Osteoblast (primary cell): ENCODE measurements around the gene RTP5. TPM values are rescaled to one million over a fixed set of nuclear protein-coding genes. Genes with fewer than 3 reads are reported as not detected.

Experiments used
- DNase-seq: peaks from one replicate; pipeline ENCODE4 v3.0.0; 2011; ENCODE audit warnings: low spot score, mixed read lengths; ENCODE audit not compliant: insufficient read length; ENCODE audit errors: missing footprints
- H2AFZ ChIP-seq: 2 replicates; pipeline ENCODE4 v1.6.0; 2011; ENCODE audit warnings: mild to moderate bottlenecking, low read length
- H3K27ac ChIP-seq: 2 replicates; pipeline ENCODE4 v1.5.1; 2011; ENCODE audit warnings: mild to moderate bottlenecking, low read depth, low read length, moderate library complexity
- H3K27me3 ChIP-seq: 2 replicates; pipeline ENCODE4 v1.6.0; 2012; ENCODE audit warnings: mild to moderate bottlenecking, control low read depth, inconsistent platforms, low read length, moderate library complexity; ENCODE audit not compliant: insufficient read depth
- H3K36me3 ChIP-seq: 2 replicates; pipeline ENCODE4 v1.5.1; 2011; ENCODE audit warnings: mild to moderate bottlenecking, low read length, control low read depth, moderate library complexity; ENCODE audit not compliant: insufficient read depth
- H3K4me1 ChIP-seq: 2 replicates; pipeline ENCODE4 v1.5.1; 2011; ENCODE audit warnings: mild to moderate bottlenecking, low read length, control low read depth, moderate library complexity; ENCODE audit not compliant: insufficient read depth
- H3K4me2 ChIP-seq: 2 replicates; pipeline ENCODE4 v1.6.0; 2011; ENCODE audit warnings: mild to moderate bottlenecking, low read length; ENCODE audit not compliant: insufficient read depth
- H3K4me3 ChIP-seq: fragments of 200-600 bp; sonication (generic); 3 replicates; pipeline ENCODE4 v1.5.1; 2012; ENCODE audit warnings: mild to moderate bottlenecking, low read length, inconsistent platforms; ENCODE audit not compliant: insufficient read depth
- H3K79me2 ChIP-seq: 2 replicates; pipeline ENCODE4 v1.6.0; 2012; ENCODE audit warnings: mild to moderate bottlenecking, low read length, control low read depth, inconsistent platforms; ENCODE audit not compliant: insufficient read depth
- H3K9me3 ChIP-seq: 2 replicates; pipeline ENCODE4 v1.5.1; 2011; ENCODE audit warnings: low read depth, low read length, control low read depth
- H4K20me1 ChIP-seq: 2 replicates; pipeline ENCODE4 v1.6.0; 2012; ENCODE audit warnings: mild to moderate bottlenecking, low read length, control low read depth; ENCODE audit not compliant: insufficient read depth
- total RNA-seq: library from RNA; depleted of rRNA; stranded (reverse); fragments of >200 nt; gene quantifications from 2 replicates; pipeline ENCODE4 v1.2.3, GENCODE V29; 2012
- TF ChIP-seq, protein P1 (sequence below): IDR thresholded peaks from 2 replicates; pipeline ENCODE4 v1.5.1; 2011; ENCODE audit warnings: mild to moderate bottlenecking, low read depth, low read length, moderate library complexity; ENCODE audit errors: extremely low read depth

The RTP5 gene
- total RNA-seq, 1 donor = not detected

DNA sequence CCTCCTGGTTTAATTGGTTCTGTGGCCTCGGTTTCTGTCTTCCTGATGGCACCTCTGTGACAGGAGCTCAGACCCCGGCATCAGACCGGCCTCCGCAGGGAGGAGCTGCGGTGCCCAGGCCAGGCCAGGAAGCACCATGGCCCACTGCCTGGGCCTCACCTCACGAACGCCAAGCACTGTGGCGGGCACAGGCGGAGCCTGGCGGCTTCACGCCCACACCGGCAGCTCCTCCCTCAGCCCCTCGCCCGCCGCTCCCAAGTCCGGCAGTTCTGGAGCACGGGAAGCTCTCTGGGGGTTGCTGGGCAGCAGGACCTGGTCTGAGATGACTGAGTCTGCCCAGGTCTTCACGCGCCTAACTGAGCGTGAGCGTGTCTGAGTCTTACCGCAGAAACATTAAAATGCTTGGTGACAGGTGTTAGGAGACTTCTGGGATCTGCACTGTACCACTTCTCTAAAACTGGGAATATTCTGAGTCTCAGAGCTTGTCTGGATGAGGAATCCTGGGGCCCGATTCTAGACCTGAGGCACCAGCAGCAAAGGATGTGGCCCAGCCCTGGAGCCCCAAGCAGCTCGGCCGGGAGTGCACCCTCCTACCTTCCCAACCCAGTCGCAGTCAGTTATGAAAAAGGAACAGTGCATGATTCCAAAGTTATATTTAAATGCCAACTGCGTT is 21.9 kb downstream of the RTP5 start:
- Histone ChIP-seq H3K36me3 (no peaks in the 10 kb centered on the region), H3K4me3 (no peak overlapping the region), H3K27ac (no peak overlapping the region), H3K27me3 (no peaks in the 10 kb centered on the region), H4K20me1 (no peaks in the 10 kb centered on the region), H2AFZ (no peak overlapping the region), H3K4me1 (peaks cover 5% of the 10 kb centered on the region), H3K4me2 (no peak overlapping the region), H3K79me2 (no peaks in the 10 kb centered on the region), H3K9me3 (no peaks in the 10 kb centered on the region)
- no peak for DNase-seq
- TF ChIP-seq, protein P1, sequence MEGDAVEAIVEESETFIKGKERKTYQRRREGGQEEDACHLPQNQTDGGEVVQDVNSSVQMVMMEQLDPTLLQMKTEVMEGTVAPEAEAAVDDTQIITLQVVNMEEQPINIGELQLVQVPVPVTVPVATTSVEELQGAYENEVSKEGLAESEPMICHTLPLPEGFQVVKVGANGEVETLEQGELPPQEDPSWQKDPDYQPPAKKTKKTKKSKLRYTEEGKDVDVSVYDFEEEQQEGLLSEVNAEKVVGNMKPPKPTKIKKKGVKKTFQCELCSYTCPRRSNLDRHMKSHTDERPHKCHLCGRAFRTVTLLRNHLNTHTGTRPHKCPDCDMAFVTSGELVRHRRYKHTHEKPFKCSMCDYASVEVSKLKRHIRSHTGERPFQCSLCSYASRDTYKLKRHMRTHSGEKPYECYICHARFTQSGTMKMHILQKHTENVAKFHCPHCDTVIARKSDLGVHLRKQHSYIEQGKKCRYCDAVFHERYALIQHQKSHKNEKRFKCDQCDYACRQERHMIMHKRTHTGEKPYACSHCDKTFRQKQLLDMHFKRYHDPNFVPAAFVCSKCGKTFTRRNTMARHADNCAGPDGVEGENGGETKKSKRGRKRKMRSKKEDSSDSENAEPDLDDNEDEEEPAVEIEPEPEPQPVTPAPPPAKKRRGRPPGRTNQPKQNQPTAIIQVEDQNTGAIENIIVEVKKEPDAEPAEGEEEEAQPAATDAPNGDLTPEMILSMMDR = no peak

DNA sequence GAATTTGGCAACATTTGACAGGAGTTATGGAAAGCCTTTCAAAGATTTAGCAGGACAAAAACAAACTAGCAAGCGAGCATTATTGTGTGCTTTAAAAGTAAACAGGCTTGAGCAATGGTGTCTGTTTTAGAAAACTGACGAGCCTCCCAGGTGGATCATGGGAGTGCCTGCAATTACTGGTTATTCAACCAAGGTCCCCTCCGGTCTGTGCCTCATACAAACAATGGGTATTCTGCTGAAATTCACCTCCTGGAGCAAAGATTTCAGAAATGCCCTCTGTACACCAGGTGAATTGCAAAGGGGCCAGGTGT is 22.4 kb downstream of the RTP5 start:
- no peak overlapping the region for H2AFZ ChIP-seq
- H3K36me3 ChIP-seq = no peaks in the 10 kb centered on the region
- H3K4me2 ChIP-seq = no peak overlapping the region
- H3K4me3 ChIP-seq = no peak overlapping the region
- no peaks in the 10 kb centered on the region for H3K27me3 ChIP-seq
- no peaks in the 10 kb centered on the region for H3K9me3 ChIP-seq
- no peaks in the 10 kb centered on the region for H3K79me2 ChIP-seq
- H3K27ac ChIP-seq = no peak overlapping the region
- H4K20me1 ChIP-seq = no peaks in the 10 kb centered on the region
- H3K4me1 ChIP-seq = peaks cover 5% of the 10 kb centered on the region
- DNase-seq = no peak
- TF ChIP-seq, protein P1 = no peak

DNA sequence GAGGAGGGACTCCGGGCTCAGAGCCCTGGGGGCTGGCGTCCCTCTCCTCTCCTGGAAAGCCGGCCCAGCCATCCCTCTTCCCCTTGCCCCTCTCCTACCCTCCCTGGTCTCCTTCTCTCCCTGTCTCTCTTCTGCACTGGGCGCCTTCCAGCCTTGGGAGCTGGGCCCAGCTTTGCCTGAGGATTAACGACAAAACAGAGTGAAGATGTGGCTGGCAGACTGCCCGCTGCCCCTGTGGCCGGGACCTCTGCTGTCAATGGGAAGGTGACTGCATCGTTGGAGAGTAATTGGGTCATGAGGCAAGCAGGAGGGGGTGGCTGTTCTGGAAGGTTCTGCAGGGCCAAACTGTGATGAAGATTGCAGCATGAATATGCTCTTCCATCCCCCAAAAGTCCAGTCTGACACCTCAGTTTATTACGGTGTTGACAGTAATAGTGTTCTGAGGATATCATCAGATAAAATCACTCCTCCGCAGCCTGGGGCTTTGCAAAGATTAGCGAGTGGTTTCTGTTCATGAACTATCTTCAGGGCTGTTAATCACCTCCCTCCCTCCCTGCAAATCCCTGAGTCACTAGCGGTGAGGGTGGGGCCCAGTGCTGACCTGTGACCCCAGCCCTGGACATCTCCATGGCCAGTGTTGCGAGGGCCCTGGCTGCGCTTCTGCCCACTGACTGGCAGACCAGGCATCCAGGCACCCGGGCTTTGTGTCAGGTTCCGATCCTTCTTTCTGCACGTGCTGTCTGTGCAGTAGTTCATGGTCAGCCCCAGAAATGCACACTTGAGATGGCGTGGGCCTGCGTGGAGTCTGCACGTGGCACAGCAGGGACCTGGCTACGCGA is 23.0 kb downstream of the RTP5 start:
- H3K4me1 ChIP-seq = peaks cover 5% of the 10 kb centered on the region
- no peak overlapping the region for H2AFZ ChIP-seq
- no peak overlapping the region for H3K4me2 ChIP-seq
- DNase-seq = peak; percentile 80
- H3K4me3 ChIP-seq = no peak overlapping the region
- TF ChIP-seq, protein P1 = no peak
- H3K79me2 ChIP-seq = no peaks in the 10 kb centered on the region
- no peaks in the 10 kb centered on the region for H3K27me3 ChIP-seq
- H3K9me3 ChIP-seq = no peaks in the 10 kb centered on the region
- H3K36me3 ChIP-seq = no peaks in the 10 kb centered on the region
- no peaks in the 10 kb centered on the region for H4K20me1 ChIP-seq
- no peak overlapping the region for H3K27ac ChIP-seq

DNA sequence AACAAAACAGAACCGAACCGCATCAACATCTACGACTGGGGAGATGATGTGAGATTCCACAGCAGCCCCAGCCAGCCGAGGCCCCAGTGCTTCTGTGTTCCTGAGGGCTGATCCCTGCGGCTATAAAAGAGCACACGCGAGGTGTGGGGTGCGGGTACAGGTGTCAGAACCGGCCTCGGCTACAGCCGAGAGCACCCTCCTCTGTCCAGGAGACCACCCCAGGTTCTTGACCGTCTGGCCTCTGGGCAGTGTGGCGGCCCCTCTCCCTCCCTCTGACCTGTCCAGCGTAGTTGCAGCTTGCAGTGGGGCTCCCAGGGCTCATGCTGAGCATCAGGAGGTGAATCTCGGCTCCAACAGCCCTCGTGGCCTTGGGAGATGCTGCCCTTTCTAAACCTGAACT is 23.7 kb downstream of the RTP5 start:
- Histone ChIP-seq H3K9me3 (no peaks in the 10 kb centered on the region), H3K27me3 (no peaks in the 10 kb centered on the region), H4K20me1 (no peaks in the 10 kb centered on the region), H3K4me3 (no peak overlapping the region), H2AFZ (no peak overlapping the region), H3K27ac (no peak overlapping the region), H3K4me2 (no peak overlapping the region), H3K4me1 (peaks cover 5% of the 10 kb centered on the region), H3K36me3 (no peaks in the 10 kb centered on the region), H3K79me2 (no peaks in the 10 kb centered on the region)
- peak; percentile 73 for DNase-seq
- TF ChIP-seq, protein P1 = no peak
